ENCODE results near the gene ECSCR.

The ECSCR gene

GRCh38 chr5:139473565-139473964 lies 11.0 kb upstream of the ECSCR start:
- FAIRE-seq = no peak

DNA sequence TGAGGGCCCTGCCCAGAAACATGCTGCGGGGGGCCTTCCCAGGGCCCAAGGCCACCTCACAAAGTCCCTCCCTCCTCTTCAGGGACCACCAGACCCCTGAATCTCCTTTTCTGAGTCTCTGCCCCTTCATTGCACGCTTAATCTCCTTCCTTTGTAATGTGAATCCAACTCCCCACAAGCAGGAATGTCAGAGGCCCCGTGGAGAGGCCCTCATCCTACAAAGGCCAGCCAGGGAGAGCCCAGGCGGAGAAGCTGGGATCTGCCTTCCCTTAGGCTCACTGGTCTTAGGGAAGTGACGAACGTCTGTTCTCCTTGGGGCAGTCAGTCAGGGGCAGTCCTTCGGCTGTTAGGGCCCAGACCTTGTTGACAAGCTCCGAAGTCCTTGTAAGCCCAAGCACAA lies 10.6 kb upstream of the ECSCR start:
- FAIRE-seq = no peak

GRCh38 chr5:139472386-139473030 lies 10.0 kb upstream of the ECSCR start:
- no peak for FAIRE-seq

DNA sequence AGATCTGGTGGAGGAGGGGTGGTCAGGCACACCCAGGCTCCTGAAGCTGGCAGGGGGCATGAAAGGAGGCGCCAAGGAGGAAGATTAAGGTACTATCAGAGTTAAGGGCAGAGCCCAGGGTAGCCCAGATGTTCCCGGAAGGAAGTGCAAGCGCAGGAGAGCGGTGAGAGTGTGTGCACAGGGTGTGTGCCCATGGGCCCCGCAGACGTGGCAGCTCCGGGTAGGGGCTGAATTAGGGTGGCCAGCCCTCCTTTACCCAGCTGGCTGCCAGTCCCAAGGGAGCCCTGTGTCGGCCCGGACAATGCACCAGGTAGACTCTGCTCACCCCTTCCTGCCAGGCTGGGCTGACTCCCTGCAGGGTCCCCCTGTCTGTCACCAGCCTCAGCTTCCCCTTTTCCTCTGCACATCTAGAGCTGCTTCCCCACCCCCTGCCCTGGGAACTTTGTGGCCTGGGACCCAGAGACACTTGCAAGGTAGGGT lies 8.3 kb upstream of the ECSCR start, which contains the start of gene SMIM33:
TSS of gene SMIM33 (plus strand) at position 184 of the 480 bp plus-strand sequence. CDS start at position 302, 118 bp downstream.
- no peak for FAIRE-seq

- FAIRE-seq = no peak
Measured at GRCh38 chr5:139468421-139468931, 5.9 kb upstream of the ECSCR start.

DNA sequence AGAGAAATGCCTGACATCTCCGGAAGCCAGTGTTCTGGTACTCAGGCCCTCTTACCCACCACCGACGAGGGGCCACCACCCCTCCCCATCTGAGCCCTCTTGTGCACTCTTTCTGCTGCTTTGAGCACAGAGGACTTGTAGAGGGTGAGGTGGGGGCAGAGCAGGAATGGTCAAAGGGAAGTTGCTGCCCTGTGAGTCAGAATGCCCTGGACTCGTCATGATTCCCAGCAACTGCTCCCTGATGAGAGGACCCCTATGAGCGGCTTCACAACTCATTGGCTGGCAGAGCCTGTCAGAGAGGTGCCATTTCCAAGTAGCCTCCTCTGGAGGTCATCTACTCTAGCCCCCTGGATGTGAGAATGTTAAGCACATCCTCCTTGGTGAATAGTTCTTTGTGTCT lies 845 bp downstream of the ECSCR start:
- no peak for FAIRE-seq

DNA sequence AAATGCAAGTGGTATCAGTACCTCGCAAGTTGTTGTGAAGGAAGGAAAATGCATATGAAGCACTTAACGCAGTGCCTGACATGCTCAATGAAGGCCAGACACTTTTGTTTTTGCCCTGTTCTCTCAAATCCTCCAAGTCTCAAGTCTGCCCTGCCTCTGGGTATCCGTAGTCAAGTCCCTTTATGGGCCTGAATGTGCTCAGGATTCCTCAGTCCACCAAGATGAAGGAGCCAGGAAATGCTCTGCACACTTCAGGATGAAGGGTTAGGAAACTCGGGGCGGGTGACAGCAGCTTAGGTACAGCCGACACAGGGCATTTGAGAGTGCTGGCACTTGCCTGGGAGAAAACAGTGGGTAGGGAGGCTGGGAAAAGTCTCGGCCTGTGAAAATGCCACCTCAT lies 1.4 kb downstream of the ECSCR start:
- FAIRE-seq = no peak

DNA sequence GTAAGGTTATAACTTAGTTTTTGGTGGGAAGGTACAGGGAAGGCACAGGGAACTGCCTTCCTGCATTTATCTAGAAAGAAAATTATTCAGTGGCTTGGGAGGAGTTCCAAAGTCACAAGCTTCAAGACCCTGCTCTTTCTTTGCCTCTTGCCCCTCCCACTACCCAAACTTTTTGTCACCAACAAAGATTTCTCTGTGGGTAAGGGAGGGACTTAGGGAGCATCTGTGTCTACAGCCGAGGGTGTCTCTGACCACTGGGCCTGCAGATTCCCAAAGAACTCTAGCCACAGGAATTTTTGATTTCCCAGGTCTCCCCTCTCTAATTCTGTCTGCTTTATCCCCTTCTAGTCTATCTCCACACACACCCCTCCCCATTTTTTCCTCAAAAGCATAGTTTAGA lies 2.1 kb downstream of the ECSCR start:
- no peak for FAIRE-seq

- FAIRE-seq = no peak
Measured at GRCh38 chr5:139459451-139459934, 3.0 kb downstream of the ECSCR start.

- no peak for FAIRE-seq
Measured at GRCh38 chr5:139458580-139459407, 3.7 kb downstream of the ECSCR start.

- no peak for FAIRE-seq
Measured at GRCh38 chr5:139457653-139458306, 4.8 kb downstream of the ECSCR start.

DNA sequence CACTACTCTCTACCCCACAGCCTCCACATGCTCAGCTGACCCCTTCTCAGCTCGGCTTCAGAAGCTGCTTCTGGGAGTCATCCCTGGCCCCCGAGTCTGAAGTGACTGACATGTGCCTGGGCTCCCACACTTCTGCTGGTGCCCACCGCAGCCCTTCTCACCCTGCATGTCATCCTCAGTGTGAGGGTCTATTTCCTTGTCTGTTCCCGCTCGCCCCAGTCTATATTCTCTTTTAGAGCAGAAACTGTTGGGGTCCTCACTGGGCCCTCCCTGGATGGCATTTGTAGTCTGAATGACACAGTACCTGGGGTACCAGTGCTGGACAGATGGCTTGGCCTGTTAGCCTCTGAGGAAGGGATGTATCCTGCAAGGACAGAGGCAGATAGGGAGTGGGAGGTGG lies 5.3 kb downstream of the ECSCR start:
- no peak for FAIRE-seq

GRCh38 chr5:139456776-139457175 lies 5.8 kb downstream of the ECSCR start:
- no peak for FAIRE-seq

- FAIRE-seq = no peak
Measured at GRCh38 chr5:139454568-139455290, 7.8 kb downstream of the ECSCR start.

GRCh38 chr5:139453683-139454567 lies 8.6 kb downstream of the ECSCR start:
- no peak for FAIRE-seq

GRCh38 chr5:139451878-139452660 lies 10.5 kb downstream of the ECSCR start:
- no peak for FAIRE-seq

GRCh38 chr5:139451176-139451575 lies 11.4 kb downstream of the ECSCR start:
- FAIRE-seq = no peak

- no peak for FAIRE-seq
Measured at GRCh38 chr5:139446956-139447779, 15.4 kb downstream of the ECSCR start.

DNA sequence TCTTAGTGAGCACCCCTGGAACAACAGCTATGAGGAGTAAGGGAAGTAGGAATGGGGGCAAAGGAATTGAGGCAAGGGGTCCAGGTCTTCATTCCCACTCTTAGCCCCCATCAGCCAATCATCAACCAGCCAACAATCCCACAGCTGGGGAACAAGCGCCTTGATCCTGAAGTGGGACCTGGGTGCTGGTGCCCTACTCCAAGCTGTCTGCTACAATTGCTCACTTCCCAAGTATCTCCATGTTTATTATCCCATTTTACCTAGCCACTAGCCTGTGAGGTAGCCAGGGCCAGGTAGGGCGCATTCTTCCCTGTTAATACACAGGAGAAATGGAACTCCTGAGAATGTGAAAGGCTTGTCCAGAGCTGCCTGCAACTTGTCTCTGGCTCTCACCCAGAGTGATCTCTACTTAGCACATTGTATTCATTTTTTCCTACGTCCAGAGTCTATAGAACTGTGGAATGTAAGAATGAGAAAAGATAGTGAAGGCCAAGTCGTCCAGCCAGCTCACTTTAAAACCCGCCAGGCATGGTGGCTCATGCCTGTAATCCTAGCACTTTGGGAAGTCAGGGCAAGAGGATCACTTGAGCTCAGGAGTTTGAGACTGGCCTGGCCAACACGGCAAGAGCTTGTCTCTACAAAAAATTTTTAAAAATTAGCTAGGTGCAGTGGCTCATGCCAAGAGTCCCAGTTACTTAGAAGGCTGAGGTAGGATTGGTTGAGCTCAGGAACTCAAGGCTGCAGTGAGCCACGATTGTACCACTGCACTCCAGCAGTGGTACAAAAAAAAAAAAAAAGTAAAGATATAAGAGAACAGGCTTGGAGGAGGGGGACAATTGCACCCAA lies 17.0 kb downstream of the ECSCR start:
- no peak for FAIRE-seq
